Measurements from ENCODE around the gene GTF2H3. TPM values are rescaled to one million over a fixed set of nuclear protein-coding genes. Genes with fewer than 3 reads are reported as not detected.

The GTF2H3 gene
- 19.1 to 40.4 TPM (median 27.0 TPM) in 5 replicates for total RNA-seq (2022; extraction: Qiagen RNA extraction; ENCODE audit: low read depth)

DNA sequence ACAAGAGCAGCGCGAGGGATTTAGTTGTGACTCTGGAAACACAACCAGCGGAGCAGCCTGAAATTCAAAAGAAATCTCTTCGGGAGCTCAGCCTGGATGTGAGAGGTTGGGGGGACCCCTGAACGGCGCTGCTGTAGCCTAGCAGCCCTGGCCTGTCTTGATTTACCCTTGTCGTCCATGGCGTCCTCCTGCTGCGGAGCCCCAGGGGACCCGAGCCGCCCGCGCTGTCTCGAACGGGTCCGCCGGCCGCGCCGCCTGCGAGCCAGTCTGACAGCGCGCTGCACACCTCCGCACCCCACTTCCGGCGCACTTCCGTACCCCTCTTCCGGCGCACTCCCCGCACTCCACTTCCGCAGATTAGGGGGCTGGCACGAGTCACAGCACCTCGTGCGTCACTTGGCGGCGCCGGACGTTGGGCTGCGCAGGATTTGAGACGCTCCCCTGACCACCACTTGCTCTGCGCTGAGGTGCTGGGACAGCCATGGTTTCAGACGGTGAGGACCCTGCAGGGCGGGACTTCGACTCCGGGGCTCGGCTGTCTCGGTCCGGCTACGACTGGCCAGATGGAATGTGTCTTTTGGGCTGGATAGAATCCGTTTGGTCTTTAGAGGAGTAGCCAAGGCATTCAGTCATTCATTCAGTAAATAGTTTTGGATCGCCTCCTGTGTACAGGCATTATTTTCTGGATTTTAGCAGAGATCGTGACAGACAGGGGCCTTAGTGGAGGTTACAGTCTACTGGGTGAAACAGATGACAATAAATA is at the start of gene GTF2H3, which contains the start of gene EIF2B1:
Gene GTF2H3, plus strand, starts transcription at position 451 of the 763 bp plus-strand sequence. Its CDS starts 31 bp downstream, at position 482.
Gene EIF2B1, minus strand, starts transcription at position 308 of the 763 bp plus-strand sequence. Its CDS starts 129 bp downstream, at position 179.

DNA sequence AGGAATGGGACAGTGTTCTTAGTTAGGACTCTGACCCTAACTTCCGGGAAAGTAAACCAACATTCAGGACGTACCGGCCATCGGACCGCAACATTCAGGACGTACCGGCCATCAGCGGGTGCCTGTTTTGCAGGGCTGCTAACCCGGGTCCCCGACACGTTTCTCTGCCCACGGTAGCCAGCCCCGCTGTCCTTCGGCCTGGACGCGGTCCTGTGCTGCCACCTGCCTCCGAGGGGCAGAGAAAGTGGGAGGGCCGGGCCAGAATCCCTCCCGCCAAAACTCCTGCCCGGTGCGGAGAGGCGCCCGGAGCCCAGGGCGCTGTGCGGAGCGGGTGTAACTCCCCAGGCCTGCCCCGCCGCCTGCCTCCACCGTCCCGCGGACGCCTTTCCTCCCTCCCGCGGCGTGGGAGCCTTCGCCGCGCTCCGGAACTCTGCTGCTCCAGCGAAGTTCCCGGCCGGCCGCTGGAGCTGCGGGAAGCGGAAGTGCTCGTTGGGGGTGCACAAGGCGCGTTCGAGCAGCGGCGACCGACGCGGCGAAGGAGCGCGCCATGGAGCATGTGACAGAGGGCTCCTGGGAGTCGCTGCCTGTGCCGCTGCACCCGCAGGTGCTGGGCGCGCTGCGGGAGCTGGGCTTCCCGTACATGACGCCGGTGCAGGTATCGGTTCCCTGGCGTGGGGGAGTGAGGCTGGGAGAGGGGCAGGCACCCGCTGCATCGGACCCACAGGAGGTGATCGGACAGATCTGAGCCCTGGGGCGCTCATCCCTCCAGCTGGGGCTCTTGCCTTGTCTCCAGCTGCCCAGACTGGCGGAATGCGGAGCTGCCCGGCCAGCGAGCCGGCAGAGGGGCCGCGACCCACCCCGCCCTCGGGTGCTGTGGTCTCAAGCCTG is 31.8 kb upstream of the GTF2H3 start, which contains the start of gene DDX55:
Gene DDX55, plus strand, starts transcription at position 498 of the 888 bp plus-strand sequence. Its CDS starts 50 bp downstream, at position 548.

DNA sequence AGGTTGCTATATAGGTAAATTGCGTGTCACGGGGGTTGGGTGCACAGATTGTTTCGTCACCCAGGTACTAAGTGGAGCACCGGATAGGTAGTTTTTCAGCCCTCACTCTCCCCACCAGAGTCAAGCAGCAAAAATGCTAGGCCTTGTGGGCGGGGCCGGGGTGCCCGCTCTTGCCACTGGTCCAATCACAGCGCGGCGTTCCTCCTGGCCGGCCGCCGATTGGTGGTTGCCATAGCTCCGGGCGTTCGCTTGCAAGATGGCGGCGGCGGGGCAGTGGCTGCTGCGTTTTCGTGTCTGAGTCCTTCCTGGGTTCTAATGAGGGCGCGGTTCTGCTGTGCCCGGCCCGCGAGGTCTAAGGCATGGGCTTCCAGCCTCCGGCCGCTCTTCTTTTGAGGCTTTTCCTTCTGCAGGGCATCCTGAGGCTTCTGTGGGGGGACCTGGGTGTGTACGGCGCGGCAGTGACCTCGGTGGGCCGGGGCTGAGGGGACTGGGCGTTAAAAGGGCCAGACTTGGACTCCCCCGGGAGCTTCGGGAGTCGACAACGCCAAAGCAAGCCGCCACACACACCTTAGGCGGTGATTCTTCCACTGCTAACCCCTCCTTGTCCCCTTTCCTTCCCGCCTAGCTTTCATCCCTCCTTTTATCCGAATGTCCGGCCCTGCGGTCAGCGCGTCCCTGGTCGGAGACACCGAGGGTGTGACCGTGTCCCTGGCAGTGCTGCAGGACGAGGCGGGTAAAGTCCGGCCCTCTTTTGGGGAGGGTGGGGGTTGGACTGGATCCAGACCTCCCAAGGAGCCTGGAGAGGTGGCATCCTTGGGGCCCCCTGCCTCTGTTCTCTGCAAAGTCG is 37.5 kb downstream of the GTF2H3 start, which contains the start of gene TCTN2:
Gene TCTN2, plus strand, starts transcription at position 232 of the 847 bp plus-strand sequence. Its CDS starts 128 bp downstream, at position 360.

Other genes with a start within 250 kb of the GTF2H3 start
- gene KMT5A, start 249.7 kb upstream of the GTF2H3 start, total RNA-seq (2022; extraction: Qiagen RNA extraction; ENCODE audit: low read depth): 48.6 to 55.5 TPM (median 53.9 TPM) in 5 replicates
- 1.5 to 1.7 TPM (median 1.7 TPM) in 5 replicates for gene RILPL2, start 197.1 kb upstream of the GTF2H3 start, total RNA-seq (2022; extraction: Qiagen RNA extraction; ENCODE audit: low read depth)
- gene SNRNP35, start 175.7 kb upstream of the GTF2H3 start, total RNA-seq (2022; extraction: Qiagen RNA extraction; ENCODE audit: low read depth): 19.1 to 23.0 TPM (median 19.7 TPM) in 5 replicates
- gene RILPL1, start 100.1 kb upstream of the GTF2H3 start, total RNA-seq (2022; extraction: Qiagen RNA extraction; ENCODE audit: low read depth): 8.6 to 14.3 TPM (median 14.2 TPM) in 5 replicates
- 158 to 198 TPM (median 188 TPM) in 5 replicates for gene TMED2, start 49.3 kb upstream of the GTF2H3 start, total RNA-seq (2022; extraction: Qiagen RNA extraction; ENCODE audit: low read depth)
- gene DDX55, start 31.7 kb upstream of the GTF2H3 start, total RNA-seq (2022; extraction: Qiagen RNA extraction; ENCODE audit: low read depth): 28.9 to 35.1 TPM (median 32.5 TPM) in 5 replicates
- 31.7 to 36.2 TPM (median 34.1 TPM) in 5 replicates for gene EIF2B1, start 143 bp upstream of the GTF2H3 start, total RNA-seq (2022; extraction: Qiagen RNA extraction; ENCODE audit: low read depth)
- 11.5 to 14.5 TPM (median 12.9 TPM) in 5 replicates for gene TCTN2, start 37.3 kb downstream of the GTF2H3 start, total RNA-seq (2022; extraction: Qiagen RNA extraction; ENCODE audit: low read depth)
- gene ATP6V0A2, start 78.5 kb downstream of the GTF2H3 start, total RNA-seq (2022; extraction: Qiagen RNA extraction; ENCODE audit: low read depth): 18.5 to 25.5 TPM (median 22.4 TPM) in 5 replicates
- 0.17 to 0.35 TPM (median 0.21 TPM) in 5 replicates for gene DNAH10, start 128.5 kb downstream of the GTF2H3 start, total RNA-seq (2022; extraction: Qiagen RNA extraction; ENCODE audit: low read depth)

Data from A549 treated with RU486 at 1 μM for 4 hours (cell line).